A549 (cell line): Measurements from ENCODE around the gene GMDS. TPM values are rescaled to one million over a fixed set of nuclear protein-coding genes. Genes with fewer than 3 reads are reported as not detected.

Experiments used
- ATAC-seq, 2 experiments: fragments of 200-7000 bp in 1 of 2; fragments of >200 bp in 1 of 2; cut with Nextera tagmentation in 1 of 2; cut with Tn5 transposase in 1 of 2; 3 replicates each; pipeline versions ENCODE4 v1.8.0 to v1.9.1; 2018 to 2020; ENCODE audit warnings: mild to moderate bottlenecking in 1 of 2, moderate library complexity in 1 of 2
- CTCF ChIA-PET: fragments of 300-600 bp; sonication (Branson Sonifier 250); formaldehyde crosslinking; extraction: SDS; loops from one replicate; lab custom pipeline; 2021; ENCODE audit warnings: antibody characterized with exemption, inconsistent platforms; lab: Yijun Ruan, JAX
- POLR2A ChIA-PET: fragments of 350-600 bp; formaldehyde crosslinking; extraction: SDS; loops from one replicate; lab custom pipeline; 2021; ENCODE audit warnings: antibody characterized with exemption, inconsistent platforms; lab: Yijun Ruan, JAX
- DNase-seq, 2 experiments: peaks; one replicate each; pipeline versions ENCODE4 v3.0.0 to v3.0.0-alpha.2; 2011 to 2016; ENCODE audit warnings: low read depth in 1 of 2, low spot score in 1 of 2
- FAIRE-seq: peaks from 2 replicates; lab custom pipeline; 2011; peaks lifted over from hg19 to GRCh38; lab: Jason Lieb, UNC
- H3K27ac ChIP-seq, 2 experiments: fragments of >200 bp; sonication (Bioruptor Twin); formaldehyde crosslinking; 3 replicates each; pipeline ENCODE4 v1.5.1; 2016 to 2017
- H3K4me1 ChIP-seq: fragments of >200 bp; sonication (Bioruptor Twin); formaldehyde crosslinking; 3 replicates; pipeline ENCODE4 v1.6.1; 2016
- H3K4me2 ChIP-seq: fragments of >200 bp; sonication (Bioruptor Twin); formaldehyde crosslinking; 3 replicates; pipeline ENCODE4 v1.6.1; 2016
- H3K4me3 ChIP-seq: fragments of >200 bp; sonication (Bioruptor Twin); formaldehyde crosslinking; 3 replicates; pipeline ENCODE4 v1.5.1; 2016
- H3K9me3 ChIP-seq: fragments of >200 bp; sonication (Bioruptor Twin); formaldehyde crosslinking; 3 replicates; pipeline ENCODE4 v1.6.1; 2016
- CHD4 ChIP-seq: fragments of 200-600 bp; sonication (generic); IDR thresholded peaks from 2 replicates; pipeline ENCODE4 v1.6.1; 2016; ENCODE audit warnings: antibody characterized with exemption, mild to moderate bottlenecking, borderline replicate concordance
- E2F6 ChIP-seq: IDR thresholded peaks from 2 replicates; pipeline ENCODE4 v1.6.1; 2012; ENCODE audit warnings: low read depth, borderline replicate concordance
- EP300 ChIP-seq, 2 experiments: fragments of >200 bp; sonication (Bioruptor Twin); formaldehyde crosslinking; IDR thresholded peaks; 2 replicates in 1 of 2; 3 replicates in 1 of 2; pipeline ENCODE4 v1.6.1; 2016 to 2017
- FOSB ChIP-seq: fragments of 250-450 bp; sonication (Bioruptor Pico); IDR thresholded peaks from 2 replicates; pipeline ENCODE4 v1.5.0; 2020; ENCODE audit warnings: mild to moderate bottlenecking, moderate library complexity
- HDAC2 ChIP-seq: fragments of 200-600 bp; sonication (generic); IDR thresholded peaks from 2 replicates; pipeline ENCODE4 v1.6.1; 2016
- HEYL ChIP-seq: fragments of 250-450 bp; sonication (Bioruptor Pico); IDR thresholded peaks from 2 replicates; pipeline ENCODE4 v1.8.0; 2021; ENCODE audit warnings: mild to moderate bottlenecking, moderate library complexity
- HOXA7 ChIP-seq: fragments of 250-450 bp; sonication (Bioruptor Pico); IDR thresholded peaks from 2 replicates; pipeline ENCODE4 v1.5.0; 2020; ENCODE audit warnings: mild to moderate bottlenecking, moderate library complexity
- KDM1A ChIP-seq: fragments of 200-600 bp; sonication (generic); IDR thresholded peaks from 2 replicates; pipeline ENCODE4 v1.6.1; 2016; ENCODE audit warnings: low read depth, mild to moderate bottlenecking
- POLR2AphosphoS2 ChIP-seq: conservative IDR thresholded peaks from 2 replicates; pipeline ENCODE4 v1.6.1; 2012; ENCODE audit warnings: low read length, improper control_type of control experiment, inconsistent platforms
- RNF2 ChIP-seq: fragments of 200-600 bp; sonication (generic); IDR thresholded peaks from 2 replicates; pipeline ENCODE4 v1.6.1; 2016; ENCODE audit warnings: low read depth, mild to moderate bottlenecking, antibody characterized with exemption, moderate library complexity, borderline replicate concordance
- USF2 ChIP-seq: fragments of 450-650 bp; IDR thresholded peaks from 2 replicates; pipeline ENCODE4 v1.6.1; 2014; ENCODE audit warnings: antibody characterized with exemption
- ZC3H11A ChIP-seq: fragments of 450-650 bp; IDR thresholded peaks from 2 replicates; pipeline ENCODE4 v1.6.1; 2014; ENCODE audit warnings: antibody characterized with exemption, mild to moderate bottlenecking
- whole genome bisulfite sequencing: methylation state at CpG from one replicate; pipeline ENCODE4 v1.1.6; 2017; ENCODE audit errors: missing lambda C conversion rate; 5-methylcytosine and 5-hydroxymethylcytosine counted together
- polyA plus RNA-seq, 4 experiments: library from polyadenylated mRNA; depleted of rRNA in 3 of 4; stranded (reverse); fragments of >200 nt; fragmentation: RNase III in 1 of 4; extraction: RNeasy Plus Mini Kit Qiagen cat#74134 plus additional on column Dnase treatment in 1 of 4; gene quantifications; 2 replicates in 3 of 4; 3 replicates in 1 of 4; pipeline ENCODE4 v1.2.3, GENCODE V29; 2011 to 2017
- TF ChIP-seq, protein P1 (sequence below): fragments of >200 bp; sonication (Bioruptor Twin); formaldehyde crosslinking; IDR thresholded peaks from 3 replicates; pipeline ENCODE4 v1.5.1; 2016
- TF ChIP-seq, protein P2 (sequence below): fragments of >200 bp; sonication (Bioruptor Twin); formaldehyde crosslinking; IDR thresholded peaks from 3 replicates; pipeline ENCODE4 v1.6.1; 2016

The GMDS gene
- polyA plus RNA-seq, 2 of the 4 experiments (the other 2 are of a cell fraction) = 9.9 to 12.4 TPM

DNA sequence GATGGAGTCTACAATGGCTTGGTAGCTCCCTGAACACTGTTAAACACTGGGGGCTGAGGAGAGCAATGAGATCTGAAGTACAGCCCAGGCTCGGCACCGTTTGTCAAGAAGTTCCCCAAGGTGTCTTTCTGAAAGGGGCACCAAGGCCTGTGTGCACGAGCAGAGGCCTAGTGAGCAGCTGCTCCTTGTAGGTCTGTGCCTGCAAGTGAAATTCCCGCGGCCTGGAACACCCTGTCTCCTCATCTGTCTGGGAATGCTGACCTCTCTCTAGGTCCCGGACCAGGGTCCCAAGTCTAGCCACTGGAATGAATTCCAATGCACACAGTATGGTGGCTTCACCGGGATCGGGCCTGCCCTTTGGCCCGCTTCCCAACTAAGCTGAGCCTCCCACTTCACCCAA lies 500.9 kb downstream of the GMDS start:
- 82% methylated on average over 8 of the region's 9 CpGs for WGBS
- no peak for ATAC-seq
- ChIA-PET POLR2A (no interaction called here), CTCF (no interaction called here)
- FAIRE-seq = no peak
- no peak for TF ChIP-seq HOXA7
- TF ChIP-seq HEYL (CRISPR knock-in tag) = no peak
- DNase-seq = no peak
- H3K4me3 ChIP-seq = no peak overlapping the region
- H3K4me1 ChIP-seq = no peaks in the 10 kb centered on the region
- no peak overlapping the region for H3K4me2 ChIP-seq
- H3K9me3 ChIP-seq = no peaks in the 10 kb centered on the region
- H3K27ac ChIP-seq = no peak overlapping the region

GRCh38 chr6:1739680-1740079 lies 505.7 kb downstream of the GMDS start:
- no peak overlapping the region for H3K4me2 ChIP-seq
- TF ChIP-seq ZC3H11A = no peak
- no peak for TF ChIP-seq E2F6
- TF ChIP-seq KDM1A = no peak
- TF ChIP-seq, all 56 proteins: peak for 0
- ATAC-seq (no peak), DNase-seq (no peak), FAIRE-seq (no peak)
- 97% methylated on average over 2 of the region's 2 CpGs for WGBS
- Histone ChIP-seq H3K9me3 (no peaks in the 10 kb centered on the region), H3K4me1 (no peaks in the 10 kb centered on the region), H3K27ac (no peak overlapping the region), H3K4me3 (no peak overlapping the region)
- POLR2A ChIA-PET = no interaction called here
- CTCF ChIA-PET = no interaction called here

DNA sequence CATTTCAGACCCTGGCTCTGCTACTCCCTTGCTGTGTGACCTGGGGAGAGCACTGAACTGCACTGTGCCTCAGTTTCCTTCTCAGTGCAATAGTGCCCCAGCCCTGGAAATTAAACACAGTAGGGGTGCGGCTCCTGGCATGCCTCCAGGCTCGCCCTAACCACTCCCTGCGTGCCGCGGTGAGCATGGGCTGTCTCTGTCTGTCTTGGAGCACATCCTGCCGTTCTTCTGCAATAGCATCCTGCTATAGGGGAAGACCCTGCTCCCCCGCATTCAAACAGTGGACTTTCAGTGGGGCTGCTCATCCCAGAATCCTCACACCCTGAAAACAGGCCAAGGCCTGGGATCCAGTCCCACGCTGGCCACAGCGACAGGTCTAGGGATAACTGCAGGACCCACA lies 506.2 kb downstream of the GMDS start:
- FAIRE-seq (no peak), DNase-seq (no peak), ATAC-seq (no peak)
- POLR2A ChIA-PET = no interaction called here
- H3K4me2 ChIP-seq = no peak overlapping the region
- no peaks in the 10 kb centered on the region for H3K4me1 ChIP-seq
- H3K9me3 ChIP-seq = no peaks in the 10 kb centered on the region
- 93% methylated on average over 3 of the region's 9 CpGs for WGBS
- CTCF ChIA-PET = no interaction called here
- H3K27ac ChIP-seq = no peak overlapping the region
- TF ChIP-seq RNF2 (no peak), EP300 (IDR thresholded peaks at IDR 0.05) (no peak), HEYL (CRISPR knock-in tag) (no peak), POLR2AphosphoS2 (no peak), USF2 (no peak)
- TF ChIP-seq, protein P1, sequence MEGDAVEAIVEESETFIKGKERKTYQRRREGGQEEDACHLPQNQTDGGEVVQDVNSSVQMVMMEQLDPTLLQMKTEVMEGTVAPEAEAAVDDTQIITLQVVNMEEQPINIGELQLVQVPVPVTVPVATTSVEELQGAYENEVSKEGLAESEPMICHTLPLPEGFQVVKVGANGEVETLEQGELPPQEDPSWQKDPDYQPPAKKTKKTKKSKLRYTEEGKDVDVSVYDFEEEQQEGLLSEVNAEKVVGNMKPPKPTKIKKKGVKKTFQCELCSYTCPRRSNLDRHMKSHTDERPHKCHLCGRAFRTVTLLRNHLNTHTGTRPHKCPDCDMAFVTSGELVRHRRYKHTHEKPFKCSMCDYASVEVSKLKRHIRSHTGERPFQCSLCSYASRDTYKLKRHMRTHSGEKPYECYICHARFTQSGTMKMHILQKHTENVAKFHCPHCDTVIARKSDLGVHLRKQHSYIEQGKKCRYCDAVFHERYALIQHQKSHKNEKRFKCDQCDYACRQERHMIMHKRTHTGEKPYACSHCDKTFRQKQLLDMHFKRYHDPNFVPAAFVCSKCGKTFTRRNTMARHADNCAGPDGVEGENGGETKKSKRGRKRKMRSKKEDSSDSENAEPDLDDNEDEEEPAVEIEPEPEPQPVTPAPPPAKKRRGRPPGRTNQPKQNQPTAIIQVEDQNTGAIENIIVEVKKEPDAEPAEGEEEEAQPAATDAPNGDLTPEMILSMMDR = no peak
- H3K4me3 ChIP-seq = no peak overlapping the region

- CTCF ChIA-PET = no interaction called here
- H3K4me2 ChIP-seq = no peak overlapping the region
- no peaks in the 10 kb centered on the region for H3K9me3 ChIP-seq
- DNase-seq (no peak), ATAC-seq (no peak), FAIRE-seq (no peak)
- TF ChIP-seq CHD4 = no peak
- TF ChIP-seq, protein P2, sequence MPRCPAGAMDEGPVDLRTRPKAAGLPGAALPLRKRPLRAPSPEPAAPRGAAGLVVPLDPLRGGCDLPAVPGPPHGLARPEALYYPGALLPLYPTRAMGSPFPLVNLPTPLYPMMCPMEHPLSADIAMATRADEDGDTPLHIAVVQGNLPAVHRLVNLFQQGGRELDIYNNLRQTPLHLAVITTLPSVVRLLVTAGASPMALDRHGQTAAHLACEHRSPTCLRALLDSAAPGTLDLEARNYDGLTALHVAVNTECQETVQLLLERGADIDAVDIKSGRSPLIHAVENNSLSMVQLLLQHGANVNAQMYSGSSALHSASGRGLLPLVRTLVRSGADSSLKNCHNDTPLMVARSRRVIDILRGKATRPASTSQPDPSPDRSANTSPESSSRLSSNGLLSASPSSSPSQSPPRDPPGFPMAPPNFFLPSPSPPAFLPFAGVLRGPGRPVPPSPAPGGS = no peak
- TF ChIP-seq KDM1A = no peak
- TF ChIP-seq HDAC2 = no peak
- TF ChIP-seq RNF2 = no peak
- TF ChIP-seq FOSB (CRISPR knock-in tag) = no peak
- no peak overlapping the region for H3K4me3 ChIP-seq
- WGBS = 73% methylated on average over 5 of the region's 6 CpGs
- H3K4me1 ChIP-seq = no peaks in the 10 kb centered on the region
- POLR2A ChIA-PET = no interaction called here
- no peak overlapping the region for H3K27ac ChIP-seq
These were observed 506.8 kb downstream of the GMDS start for GRCh38 chr6:1738558-1739081.
